Loucy (cell line): ENCODE results near the gene DDN.

Experiments used
- EZH2phosphoT487 ChIP-seq: fragments of 200-600 bp; IDR thresholded peaks from 2 replicates; pipeline ENCODE4 v1.6.1; 2018; ENCODE audit warnings: antibody characterized with exemption, mild to moderate bottlenecking, moderate library complexity, borderline replicate concordance
- TF ChIP-seq, protein P1 (sequence below): fragments of 200-600 bp; sonication (generic); conservative IDR thresholded peaks from 2 replicates; pipeline ENCODE4 v1.5.1; 2014; ENCODE audit warnings: mild to moderate bottlenecking, antibody characterized with exemption, low read length

DNA sequence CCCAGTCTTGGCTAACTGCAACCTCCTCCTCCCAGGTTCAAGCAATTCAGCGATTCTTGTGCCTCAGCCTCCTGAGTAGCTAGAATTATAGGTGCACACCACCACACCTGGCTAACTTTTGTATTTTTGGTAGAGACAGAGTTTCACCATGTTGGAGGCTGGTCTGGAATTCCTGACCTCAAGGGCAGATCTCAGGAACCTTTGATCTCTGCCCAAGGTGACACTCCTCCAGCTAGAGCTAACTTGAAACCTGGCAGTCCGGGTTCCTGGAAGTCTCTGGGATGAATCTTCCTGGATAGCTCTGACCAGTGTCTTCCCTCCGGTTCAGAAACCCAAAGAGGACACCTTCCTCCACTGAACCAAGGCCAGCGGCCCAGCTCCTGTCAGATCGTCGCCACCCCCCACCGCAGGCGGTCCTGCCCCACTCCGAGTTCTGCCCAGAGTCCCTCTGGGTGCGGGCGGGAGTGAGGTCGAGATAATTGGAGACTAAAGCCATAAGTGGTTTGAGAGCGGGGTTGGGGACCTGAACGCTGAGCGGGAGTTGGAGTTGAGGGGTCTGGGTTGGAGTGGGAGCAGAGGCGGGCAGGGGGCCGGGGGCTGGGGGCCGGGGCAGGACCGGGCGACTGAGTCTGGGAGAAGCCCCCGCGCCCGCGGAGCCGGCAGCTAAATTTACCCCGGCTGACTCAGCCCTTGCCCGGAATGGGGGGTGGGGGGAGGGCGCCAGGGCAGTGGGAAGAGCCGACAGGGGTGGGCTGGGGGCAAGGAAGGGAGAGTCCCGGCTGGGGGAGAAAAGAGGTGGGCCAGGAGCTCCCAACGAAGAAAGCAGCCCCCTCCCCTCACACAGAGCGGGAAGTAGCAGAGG lies 4.7 kb downstream of the DDN start:
- TF ChIP-seq, protein P1, sequence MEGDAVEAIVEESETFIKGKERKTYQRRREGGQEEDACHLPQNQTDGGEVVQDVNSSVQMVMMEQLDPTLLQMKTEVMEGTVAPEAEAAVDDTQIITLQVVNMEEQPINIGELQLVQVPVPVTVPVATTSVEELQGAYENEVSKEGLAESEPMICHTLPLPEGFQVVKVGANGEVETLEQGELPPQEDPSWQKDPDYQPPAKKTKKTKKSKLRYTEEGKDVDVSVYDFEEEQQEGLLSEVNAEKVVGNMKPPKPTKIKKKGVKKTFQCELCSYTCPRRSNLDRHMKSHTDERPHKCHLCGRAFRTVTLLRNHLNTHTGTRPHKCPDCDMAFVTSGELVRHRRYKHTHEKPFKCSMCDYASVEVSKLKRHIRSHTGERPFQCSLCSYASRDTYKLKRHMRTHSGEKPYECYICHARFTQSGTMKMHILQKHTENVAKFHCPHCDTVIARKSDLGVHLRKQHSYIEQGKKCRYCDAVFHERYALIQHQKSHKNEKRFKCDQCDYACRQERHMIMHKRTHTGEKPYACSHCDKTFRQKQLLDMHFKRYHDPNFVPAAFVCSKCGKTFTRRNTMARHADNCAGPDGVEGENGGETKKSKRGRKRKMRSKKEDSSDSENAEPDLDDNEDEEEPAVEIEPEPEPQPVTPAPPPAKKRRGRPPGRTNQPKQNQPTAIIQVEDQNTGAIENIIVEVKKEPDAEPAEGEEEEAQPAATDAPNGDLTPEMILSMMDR: no peak
- no peak for TF ChIP-seq EZH2phosphoT487
